ENCODE measurements around the gene NAP1L1. TPM values are rescaled to one million over a fixed set of nuclear protein-coding genes. Genes with fewer than 3 reads are reported as not detected.

Gene NAP1L1
- total RNA-seq, 2 experiments from 2014 or later: 434 to 655 TPM

DNA sequence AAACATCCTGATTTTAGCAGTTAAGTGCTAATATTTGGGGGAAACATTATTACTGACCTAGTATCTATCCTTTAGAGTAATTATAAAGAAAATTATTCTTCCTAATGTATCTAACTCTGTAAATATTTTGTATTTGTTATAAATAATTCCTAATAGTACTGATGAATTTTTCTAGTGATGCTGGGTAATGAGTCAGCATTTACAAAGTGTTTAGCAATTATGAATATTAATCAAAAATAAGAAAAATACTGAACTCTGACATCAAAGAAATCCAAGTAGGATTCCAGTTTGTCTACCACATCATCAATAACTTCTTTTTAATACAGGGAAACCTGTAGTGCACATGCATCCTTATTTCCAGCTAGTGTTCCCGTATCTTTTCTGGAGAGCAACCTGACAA lies 9.0 kb downstream of the NAP1L1 start:
- ATAC-seq: no peak
- peaks cover 5% of the 10 kb centered on the region for H3K9me3 Mint-ChIP-seq (ENCODE audit: low read depth)
- no peak overlapping the region for H3K27ac Mint-ChIP-seq
- H3K4me1 Mint-ChIP-seq: peaks cover 70% of the 10 kb centered on the region
- no peak overlapping the region for H3K4me3 Mint-ChIP-seq
- DNase-seq: no peak
- H3K36me3 Mint-ChIP-seq: peaks cover 67% of the 10 kb centered on the region
- no peaks in the 10 kb centered on the region for H3K27me3 Mint-ChIP-seq
- CTCF ChIA-PET: no interaction called here

DNA sequence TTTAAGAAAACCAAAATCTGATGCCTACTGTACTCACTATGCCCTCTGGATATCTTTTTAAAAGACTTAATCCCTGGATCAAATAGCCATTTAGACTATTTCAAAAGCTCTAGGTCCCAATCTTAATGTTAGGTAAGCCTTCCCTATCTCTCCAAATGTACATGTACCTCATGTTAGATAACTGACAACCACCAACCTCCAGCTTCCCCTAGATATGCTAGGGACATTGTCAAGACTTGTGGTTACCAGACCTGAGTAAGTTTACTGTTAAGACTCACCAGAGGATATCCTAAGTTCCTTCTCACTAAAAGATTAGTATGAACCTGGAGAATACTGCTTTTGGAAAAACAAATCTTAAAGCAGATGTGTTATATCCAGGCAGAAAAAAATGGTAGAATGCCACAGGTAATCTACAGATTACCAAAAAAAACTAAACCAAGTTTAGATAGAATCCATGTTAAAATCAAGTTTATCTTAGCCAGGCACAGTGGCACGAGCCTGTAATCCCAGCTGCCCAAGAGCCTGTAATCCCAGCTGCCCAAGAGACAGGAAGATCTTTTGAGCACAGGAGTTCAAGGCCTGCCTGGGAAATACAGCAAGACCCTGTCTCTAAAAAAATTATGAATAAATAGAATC lies 9.7 kb downstream of the NAP1L1 start:
- H3K27me3 Mint-ChIP-seq: no peaks in the 10 kb centered on the region
- peaks cover 5% of the 10 kb centered on the region for H3K9me3 Mint-ChIP-seq (ENCODE audit: low read depth)
- ATAC-seq: peak; percentile 57
- CTCF ChIA-PET: interaction anchor here (0.6 kb wide), 1 partner anchor 9 kb away, joined by 4 read pairs; no protein-coding TSS in a partner anchor
- peaks cover 66% of the 10 kb centered on the region for H3K36me3 Mint-ChIP-seq
- no peak overlapping the region for H3K4me3 Mint-ChIP-seq
- no peak for DNase-seq
- peak overlapping the region; percentile 48 for H3K27ac Mint-ChIP-seq
- peaks cover 67% of the 10 kb centered on the region for H3K4me1 Mint-ChIP-seq

DNA sequence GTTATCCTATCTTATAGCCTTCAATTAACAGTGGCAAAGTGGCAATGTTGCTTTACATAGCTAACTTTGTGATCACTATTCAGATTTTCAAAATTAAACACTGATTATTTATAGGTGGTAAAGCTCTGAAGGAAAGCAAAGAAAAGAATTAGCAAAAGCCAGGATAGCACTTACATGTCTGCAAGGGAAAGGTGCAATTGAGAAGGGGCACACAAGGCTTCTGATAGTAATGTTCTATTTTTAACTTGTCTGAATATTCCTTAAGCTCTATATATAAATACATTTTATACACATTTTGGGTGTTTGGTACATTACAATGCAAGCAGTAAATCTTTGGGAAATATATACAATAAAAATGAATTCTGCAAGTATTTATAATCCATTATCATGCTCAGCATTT lies 10.9 kb downstream of the NAP1L1 start:
- H3K4me1 Mint-ChIP-seq: peaks cover 64% of the 10 kb centered on the region
- ATAC-seq (no peak), DNase-seq (no peak)
- H3K27me3 Mint-ChIP-seq: no peaks in the 10 kb centered on the region
- H3K27ac Mint-ChIP-seq: no peak overlapping the region
- CTCF ChIA-PET: no interaction called here
- no peaks in the 10 kb centered on the region for H3K9me3 Mint-ChIP-seq (ENCODE audit: low read depth)
- no peak overlapping the region for H3K4me3 Mint-ChIP-seq
- H3K36me3 Mint-ChIP-seq: peaks cover 63% of the 10 kb centered on the region

DNA sequence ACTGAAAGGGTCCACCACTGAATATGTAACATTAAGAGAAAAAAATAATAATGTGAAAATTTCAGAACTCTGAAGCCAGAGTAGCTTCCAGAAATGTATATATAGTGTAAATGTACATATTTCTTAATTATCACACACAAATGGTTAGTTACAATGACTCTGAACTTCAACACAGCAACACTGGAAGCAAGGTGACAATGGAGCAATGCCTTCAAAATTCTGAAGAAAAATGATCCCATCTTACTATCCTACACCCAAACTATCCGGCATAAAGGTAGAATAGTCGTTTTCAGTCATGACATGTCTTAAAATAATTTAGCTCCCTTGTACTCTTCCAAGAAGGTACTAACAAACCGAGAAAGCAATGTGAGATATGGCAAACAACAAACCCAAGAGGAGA lies 11.9 kb downstream of the NAP1L1 start:
- CTCF ChIA-PET: no interaction called here
- Mint-ChIP-seq H3K4me3 (no peak overlapping the region), H3K36me3 (peaks cover 67% of the 10 kb centered on the region), H3K4me1 (peaks cover 64% of the 10 kb centered on the region), H3K27me3 (no peaks in the 10 kb centered on the region), H3K9me3 (ENCODE audit: low read depth) (no peaks in the 10 kb centered on the region), H3K27ac (no peak overlapping the region)
- no peak for ATAC-seq
- DNase-seq: no peak

DNA sequence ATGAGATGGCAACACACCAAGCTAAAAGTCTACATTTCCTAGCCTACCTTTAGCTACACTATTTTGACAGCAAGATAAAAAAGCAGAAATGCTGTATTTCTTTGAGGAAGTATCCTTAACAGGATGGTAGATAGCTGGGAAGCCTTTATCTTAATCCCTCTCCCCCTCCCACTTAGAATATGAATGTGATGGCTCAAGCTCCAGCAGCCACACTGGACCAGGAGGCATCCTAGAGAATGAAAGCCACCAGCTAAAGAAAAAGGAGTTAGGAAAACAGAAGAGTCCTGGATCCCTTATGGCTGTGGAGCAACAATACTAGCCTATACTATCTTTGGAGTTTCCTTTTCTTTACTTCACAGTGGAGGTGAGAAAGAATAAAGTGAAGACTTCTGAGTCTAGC lies 15.1 kb downstream of the NAP1L1 start:
- Mint-ChIP-seq H3K9me3 (ENCODE audit: low read depth) (peaks cover 14% of the 10 kb centered on the region), H3K27ac (no peak overlapping the region), H3K36me3 (peaks cover 82% of the 10 kb centered on the region), H3K4me3 (no peak overlapping the region), H3K4me1 (peaks cover 49% of the 10 kb centered on the region), H3K27me3 (no peaks in the 10 kb centered on the region)
- no peak for DNase-seq
- CTCF ChIA-PET: interaction anchor here (0.7 to 1.4 kb wide), 2 partner anchors 13 to 16 kb away, joined by 3 read pairs; partner anchors contain the start of gene NAP1L1
- ATAC-seq: no peak

DNA sequence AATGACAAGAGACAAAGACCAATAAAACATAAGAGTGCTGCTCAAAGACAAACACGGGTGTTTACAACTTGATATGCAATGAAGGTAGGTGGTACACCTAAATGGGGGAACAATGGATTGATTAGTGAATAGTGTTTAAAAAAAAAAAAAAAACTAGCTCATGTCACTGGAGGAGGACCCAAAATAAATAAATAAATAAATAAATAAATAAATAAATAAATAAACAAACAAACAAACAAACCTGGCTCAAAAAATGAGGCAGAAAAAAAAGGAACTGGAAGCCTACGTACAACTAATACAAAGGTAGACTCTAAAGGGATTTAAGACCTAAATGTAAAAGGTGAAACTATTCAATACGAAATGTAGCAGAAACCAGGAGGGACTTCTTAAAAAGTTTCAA lies 18.6 kb downstream of the NAP1L1 start:
- peaks cover 17% of the 10 kb centered on the region for H3K9me3 Mint-ChIP-seq (ENCODE audit: low read depth)
- H3K27me3 Mint-ChIP-seq: no peaks in the 10 kb centered on the region
- no peak for ATAC-seq
- H3K36me3 Mint-ChIP-seq: peaks cover 84% of the 10 kb centered on the region
- no peak overlapping the region for H3K4me3 Mint-ChIP-seq
- CTCF ChIA-PET: interaction anchor here (1.0 to 1.5 kb wide), 2 partner anchors 19 to 558 kb away, joined by 3 to 4 read pairs; no protein-coding TSS in a partner anchor
- no peak for DNase-seq
- no peak overlapping the region for H3K27ac Mint-ChIP-seq
- H3K4me1 Mint-ChIP-seq: peaks cover 44% of the 10 kb centered on the region

DNA sequence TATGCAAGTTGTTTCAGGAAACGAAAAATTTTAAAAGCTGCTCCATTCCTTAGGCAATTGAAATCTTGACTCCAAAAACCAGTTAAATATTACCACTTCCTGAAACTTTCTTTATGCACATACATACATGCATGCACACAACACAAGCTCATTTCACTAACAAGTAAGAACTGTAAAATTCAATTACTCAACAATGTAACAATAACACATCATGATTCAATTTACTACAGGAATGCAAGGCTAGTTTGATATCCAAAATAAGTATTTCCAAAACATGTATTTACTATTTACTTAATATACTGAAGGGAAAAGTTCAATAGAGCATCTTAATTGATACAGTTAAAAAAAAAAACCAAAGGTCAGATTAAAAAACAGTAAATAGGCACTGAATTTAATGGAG lies 19.6 kb downstream of the NAP1L1 start:
- no peak overlapping the region for H3K27ac Mint-ChIP-seq
- peaks cover 83% of the 10 kb centered on the region for H3K36me3 Mint-ChIP-seq
- H3K4me3 Mint-ChIP-seq: no peak overlapping the region

DNA sequence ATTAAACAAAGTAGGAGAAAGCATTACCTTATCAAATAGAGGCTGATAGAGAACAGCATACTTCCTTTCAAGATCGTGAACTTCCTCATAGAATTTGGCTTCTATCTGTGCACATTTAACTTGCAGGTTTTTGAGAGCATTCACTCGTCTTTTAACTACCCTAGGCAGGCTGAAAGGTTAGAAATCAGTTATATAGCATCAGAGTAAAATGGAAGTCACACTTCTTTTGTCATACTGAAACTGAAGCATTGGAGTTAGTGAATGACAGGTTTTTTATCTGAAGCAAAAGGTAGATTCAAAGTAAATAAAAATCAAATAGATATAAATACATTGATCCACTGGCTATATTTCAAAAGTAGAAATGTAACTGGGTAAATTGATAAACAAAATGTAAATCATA lies 24.4 kb downstream of the NAP1L1 start:
- CTCF ChIA-PET: no interaction called here
- H3K4me3 Mint-ChIP-seq: no peak overlapping the region
- ATAC-seq (peak; percentile 43), DNase-seq (no peak)
- H3K9me3 Mint-ChIP-seq (ENCODE audit: low read depth): peaks cover 9% of the 10 kb centered on the region
- H3K4me1 Mint-ChIP-seq: peaks cover 30% of the 10 kb centered on the region
- H3K36me3 Mint-ChIP-seq: peaks cover 73% of the 10 kb centered on the region
- no peaks in the 10 kb centered on the region for H3K27me3 Mint-ChIP-seq
- H3K27ac Mint-ChIP-seq: peak overlapping the region; percentile 14

More for the DNA sequence above, 19.6 kb downstream of the NAP1L1 start:
- Mint-ChIP-seq H3K9me3 (ENCODE audit: low read depth) (peaks cover 17% of the 10 kb centered on the region), H3K27me3 (no peaks in the 10 kb centered on the region), H3K4me1 (peaks cover 48% of the 10 kb centered on the region)
- CTCF ChIA-PET: no interaction called here
- ATAC-seq: no peak
- no peak for DNase-seq

DNA sequence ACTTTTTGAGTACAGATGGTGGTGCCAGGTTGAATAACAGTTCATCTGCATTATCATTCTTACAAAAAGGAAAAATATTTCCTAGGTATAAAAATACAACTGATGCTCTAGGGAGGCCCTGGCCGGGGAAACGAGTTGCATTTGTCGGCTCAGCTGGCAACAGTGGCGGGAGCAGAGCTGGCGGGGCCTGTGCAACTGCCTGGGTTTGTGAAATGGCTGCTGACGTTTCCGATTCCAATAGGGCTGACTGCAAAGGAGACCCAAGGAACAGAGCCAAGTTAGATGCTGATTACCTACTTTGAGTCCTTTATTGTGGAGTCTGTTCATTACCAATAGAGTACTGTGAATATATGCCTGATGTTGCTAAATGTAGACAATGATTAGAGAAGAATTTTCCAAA lies 27.2 kb downstream of the NAP1L1 start:
- Mint-ChIP-seq H3K4me1 (peaks cover 22% of the 10 kb centered on the region), H3K27me3 (no peaks in the 10 kb centered on the region), H3K4me3 (no peak overlapping the region), H3K27ac (no peak overlapping the region), H3K36me3 (peaks cover 63% of the 10 kb centered on the region), H3K9me3 (ENCODE audit: low read depth) (no peaks in the 10 kb centered on the region)
- ATAC-seq (no peak), DNase-seq (no peak)
- CTCF ChIA-PET: no interaction called here

DNA sequence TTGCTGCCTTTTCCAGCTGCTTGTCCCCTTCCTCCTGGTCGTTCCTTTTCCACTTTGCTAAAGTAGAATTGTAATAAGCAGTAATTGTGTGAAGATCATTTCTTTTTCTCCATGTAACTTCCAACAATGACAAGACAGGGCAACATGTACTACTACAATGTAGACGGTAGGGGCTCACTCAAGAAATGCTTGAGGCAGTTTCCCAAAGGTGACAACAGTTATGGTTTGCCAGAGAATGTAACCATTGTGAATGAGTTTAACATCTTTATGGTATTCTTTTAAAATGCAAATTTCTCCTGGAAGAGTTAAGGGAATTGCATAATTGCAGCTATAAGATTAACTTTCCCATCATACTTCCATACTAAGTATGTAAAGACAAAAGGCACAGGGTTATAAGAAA lies 29.1 kb downstream of the NAP1L1 start:
- CTCF ChIA-PET: interaction anchor here (1.2 to 1.4 kb wide), 2 partner anchors 103 to 721 kb away, joined by 3 to 4 read pairs; partner anchors contain the start of gene GLIPR1L1
- Mint-ChIP-seq H3K36me3 (peaks cover 57% of the 10 kb centered on the region), H3K27ac (no peak overlapping the region), H3K9me3 (ENCODE audit: low read depth) (no peaks in the 10 kb centered on the region), H3K4me1 (peaks cover 8% of the 10 kb centered on the region), H3K27me3 (no peaks in the 10 kb centered on the region), H3K4me3 (no peak overlapping the region)
- no peak for DNase-seq
- no peak for ATAC-seq

DNA sequence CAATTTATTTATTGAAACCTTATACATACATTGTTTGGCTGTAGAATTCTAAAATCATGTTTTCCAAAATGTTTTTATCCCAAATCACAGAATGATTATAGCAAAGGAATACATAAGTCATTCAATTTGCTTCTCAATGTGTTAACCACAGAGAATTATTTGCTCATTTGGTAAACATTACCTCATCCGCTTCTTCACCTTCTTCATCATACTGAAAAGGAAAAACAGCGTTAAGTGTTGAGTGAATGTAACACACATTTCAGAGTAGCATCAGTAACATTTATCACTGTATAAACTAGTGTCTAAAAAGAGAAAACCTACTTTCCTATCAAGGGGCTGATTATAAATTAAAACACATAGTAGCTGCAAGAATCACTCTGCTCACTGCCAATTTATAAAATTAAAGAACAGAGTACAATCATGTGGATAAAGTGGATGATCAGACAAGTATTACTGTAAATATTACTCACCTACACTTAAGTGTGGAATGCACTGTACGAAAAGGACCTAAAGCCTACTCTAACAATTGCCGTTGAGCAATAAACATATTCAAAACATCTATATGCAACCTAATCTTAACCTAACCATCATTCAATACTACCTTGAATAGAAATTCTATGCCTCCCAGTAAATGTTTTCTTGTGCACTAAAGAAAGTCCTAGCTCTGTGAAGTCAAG lies 34.8 kb downstream of the NAP1L1 start:
- no peaks in the 10 kb centered on the region for H3K9me3 Mint-ChIP-seq (ENCODE audit: low read depth)
- CTCF ChIA-PET: interaction anchor here (3.1 kb wide), 1 partner anchor 12 kb away, joined by 13 read pairs; no protein-coding TSS in a partner anchor
- DNase-seq (no peak), ATAC-seq (no peak)
- peaks cover 49% of the 10 kb centered on the region for H3K36me3 Mint-ChIP-seq
- H3K4me1 Mint-ChIP-seq: peaks cover 11% of the 10 kb centered on the region
- H3K4me3 Mint-ChIP-seq: no peak overlapping the region
- H3K27me3 Mint-ChIP-seq: no peaks in the 10 kb centered on the region
- H3K27ac Mint-ChIP-seq: no peak overlapping the region

DNA sequence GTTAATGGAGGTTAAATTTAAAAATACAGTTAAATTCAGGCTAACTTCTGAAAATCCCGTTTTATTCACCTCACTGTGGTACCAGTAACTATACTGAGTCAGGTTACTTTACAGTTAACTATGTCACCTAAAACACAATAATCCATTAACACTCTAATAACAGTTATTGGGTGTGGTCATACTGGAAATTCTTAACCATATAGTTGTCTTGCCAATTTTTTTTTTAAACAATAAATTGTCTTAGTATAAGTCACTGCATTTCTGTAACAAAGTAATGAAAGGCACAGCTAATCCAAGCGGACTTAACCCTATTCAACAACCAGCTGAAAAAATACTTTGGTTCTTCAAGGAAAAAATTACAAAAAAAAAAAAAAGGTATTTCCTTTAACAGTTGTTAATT lies 36.7 kb downstream of the NAP1L1 start:
- Mint-ChIP-seq H3K4me3 (no peak overlapping the region), H3K27ac (no peak overlapping the region), H3K36me3 (peaks cover 43% of the 10 kb centered on the region), H3K4me1 (peaks cover 11% of the 10 kb centered on the region), H3K9me3 (ENCODE audit: low read depth) (no peaks in the 10 kb centered on the region), H3K27me3 (no peaks in the 10 kb centered on the region)
- DNase-seq (no peak), ATAC-seq (no peak)
- CTCF ChIA-PET: interaction anchor here (0.9 to 3.1 kb wide), 7 partner anchors 9 to 522 kb away, joined by 3 to 13 read pairs (median 3); no protein-coding TSS in a partner anchor

DNA sequence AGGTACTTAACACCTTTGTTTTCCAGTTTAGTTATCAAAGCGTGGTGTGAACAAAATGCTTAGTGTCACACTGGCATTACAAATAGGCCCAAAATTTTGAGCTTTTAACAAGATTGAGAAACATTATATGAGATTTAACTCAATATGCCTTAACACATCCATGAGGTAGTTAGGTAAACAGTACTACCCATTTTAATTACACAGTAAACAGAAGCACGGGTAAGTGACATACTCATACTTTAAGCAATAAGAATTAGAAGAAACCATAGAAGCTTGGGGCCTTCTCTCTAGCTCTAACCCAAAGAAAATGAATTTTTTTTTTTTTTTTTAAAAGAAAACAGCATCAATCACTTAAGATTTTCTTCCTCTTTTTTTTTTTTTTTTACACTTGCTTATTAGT lies 37.4 kb downstream of the NAP1L1 start:
- CTCF ChIA-PET: interaction anchor here (0.6 to 1.7 kb wide), 4 partner anchors 8 to 522 kb away, joined by 3 to 4 read pairs (median 3); no protein-coding TSS in a partner anchor
- Mint-ChIP-seq H3K36me3 (peaks cover 38% of the 10 kb centered on the region), H3K9me3 (ENCODE audit: low read depth) (no peaks in the 10 kb centered on the region), H3K4me3 (no peak overlapping the region), H3K4me1 (peaks cover 11% of the 10 kb centered on the region), H3K27me3 (no peaks in the 10 kb centered on the region), H3K27ac (peak overlapping the region; percentile 29)
- ATAC-seq (no peak), DNase-seq (no peak)

DNA sequence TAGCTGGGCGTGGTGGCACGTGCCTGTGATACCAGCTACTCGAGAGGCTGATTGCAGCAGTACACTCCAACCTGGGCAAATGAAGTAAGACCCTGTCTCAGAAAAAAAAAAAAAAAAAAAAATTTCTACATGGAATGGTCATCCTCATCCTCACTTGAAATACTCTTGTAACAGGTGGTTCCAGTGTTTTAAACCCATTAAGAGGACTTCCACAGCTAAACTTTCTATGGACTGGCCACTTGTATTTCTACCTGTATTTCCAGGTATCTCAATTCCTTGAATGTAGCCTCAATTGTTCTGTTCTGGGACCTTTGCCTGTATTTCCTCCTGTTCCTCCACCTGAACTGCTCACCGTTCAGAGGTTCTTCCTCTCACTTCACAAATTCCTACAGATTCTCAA lies 41.1 kb downstream of the NAP1L1 start:
- Mint-ChIP-seq H3K4me3 (no peak overlapping the region), H3K4me1 (peaks cover 3% of the 10 kb centered on the region), H3K36me3 (peaks cover 16% of the 10 kb centered on the region), H3K27me3 (no peaks in the 10 kb centered on the region), H3K27ac (no peak overlapping the region), H3K9me3 (ENCODE audit: low read depth) (no peaks in the 10 kb centered on the region)
- DNase-seq: no peak
- CTCF ChIA-PET: interaction anchor here (1.0 to 1.1 kb wide), 2 partner anchors 33 to 227 kb away, joined by 3 read pairs; no protein-coding TSS in a partner anchor
- no peak for ATAC-seq

Measured in activated CD8-positive, alpha-beta memory T cell treated with anti-CD3 and anti-CD28 coated beads, Interleukin-2, amount 10 ng/mL, durations not matched to agents 7 days and 5 days (primary cell).